GM18508 (cell line): ENCODE measurements around the gene SRPX2.
"Not testable (repeated sequence)": the region's sequence is repeated elsewhere in the genome, so short reads cannot be mapped to it uniquely, and the experiment has no call there.

Source experiments
- ATAC-seq: cut with Tn5 transposase; IDR thresholded peaks from one replicate; pipeline ENCODE4 v1.9.1; 2021; ENCODE audit warnings: moderate number of reproducible peaks; ENCODE audit not compliant: insufficient read depth, unreplicated experiment

SRPX2 gene

GRCh38 chrX:100687546-100687945, 43.5 kb downstream of the SRPX2 start:
- ATAC-seq, result peak; percentile 61

GRCh38 chrX:100695302-100695701, 51.3 kb downstream of the SRPX2 start:
- ATAC-seq, result no peak

GRCh38 chrX:100695991-100696390, 52.0 kb downstream of the SRPX2 start:
- ATAC-seq, result no peak

DNA sequence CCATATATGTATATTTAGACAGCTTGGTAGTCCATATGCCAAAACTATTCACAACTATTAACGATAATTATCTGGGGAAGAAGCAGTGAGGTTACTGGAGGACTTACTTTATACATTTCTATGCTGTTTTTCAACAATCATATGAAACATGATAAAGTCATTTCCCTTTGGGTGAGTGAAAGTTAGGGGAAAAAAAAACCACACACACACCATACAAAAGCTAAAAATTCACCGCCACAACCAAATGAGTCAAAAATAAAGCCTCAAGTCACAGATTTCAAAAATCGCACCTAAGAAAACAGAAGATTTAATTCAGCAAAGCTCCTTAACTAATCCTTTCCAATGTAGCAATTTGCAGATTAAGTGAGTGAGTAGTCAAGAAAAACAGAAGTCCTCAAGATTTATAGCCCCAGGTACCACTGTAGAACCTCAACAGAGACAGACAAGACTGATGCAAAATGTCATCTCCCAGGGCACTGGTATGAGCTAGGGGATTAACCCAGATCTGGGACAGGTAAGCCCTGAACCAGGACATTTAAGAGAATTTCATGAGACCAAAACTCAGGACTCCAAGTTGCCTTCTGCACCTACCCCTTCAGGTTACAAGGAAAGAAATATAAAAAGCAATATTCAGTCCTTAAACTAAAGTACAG, 52.8 kb downstream of the SRPX2 start:
- no peak for ATAC-seq

GRCh38 chrX:100698551-100698950, 54.6 kb downstream of the SRPX2 start:
- ATAC-seq, result no peak

- ATAC-seq, result no peak
Measured at GRCh38 chrX:100700809-100701208, 56.8 kb downstream of the SRPX2 start.

DNA sequence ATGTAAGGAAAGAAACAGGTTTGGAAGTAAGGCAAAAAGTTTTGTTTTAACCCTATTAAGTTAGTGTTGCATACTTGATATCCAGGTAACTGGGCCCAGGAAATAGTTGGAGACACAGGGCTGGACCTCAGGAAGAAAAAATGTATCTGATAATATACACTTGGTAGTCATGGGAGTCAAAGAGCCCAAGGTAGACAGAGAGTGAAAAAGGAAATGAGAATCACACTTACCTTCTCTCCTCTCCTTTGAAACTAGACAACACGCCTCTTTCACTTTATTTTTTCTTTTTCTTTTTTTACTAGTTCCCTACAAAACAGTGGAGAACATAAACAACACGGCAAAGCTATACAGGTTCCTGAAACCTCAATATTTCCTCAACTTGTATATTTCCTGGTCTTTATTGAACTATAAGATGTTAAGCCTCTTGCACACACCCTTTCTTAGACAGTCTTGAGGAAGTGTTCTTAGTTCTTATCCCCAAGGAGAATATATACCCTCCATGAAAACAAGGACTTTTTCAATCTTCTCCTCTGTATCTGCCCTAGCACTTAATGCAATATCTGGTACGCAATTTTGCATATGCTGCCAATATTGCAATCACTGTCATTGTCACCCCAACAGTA, 60.7 kb downstream of the SRPX2 start:
- no peak for ATAC-seq

DNA sequence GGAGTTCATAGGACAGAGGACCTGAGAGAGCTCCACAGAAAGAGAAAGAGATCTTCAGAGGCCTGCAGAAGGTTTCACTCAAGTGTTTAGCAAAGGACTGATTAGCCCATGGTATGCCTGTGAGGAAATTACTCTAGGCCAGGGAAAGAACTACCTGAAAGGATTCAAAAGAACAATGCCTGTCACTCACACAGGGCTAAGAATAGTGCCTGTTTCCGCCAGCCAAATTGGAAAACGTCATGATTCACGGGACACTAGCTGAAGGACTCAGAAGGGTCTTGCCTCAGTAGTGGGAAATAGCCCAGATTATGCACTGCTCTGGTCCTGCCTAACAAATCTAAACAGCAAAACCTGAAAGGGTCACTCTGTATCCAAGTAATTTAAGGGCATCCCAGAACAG, 66.8 kb downstream of the SRPX2 start:
- no peak for ATAC-seq

- no peak for ATAC-seq
Measured at GRCh38 chrX:100717363-100717762, 73.4 kb downstream of the SRPX2 start.

- no peak for ATAC-seq
Measured at GRCh38 chrX:100719139-100719538, 75.1 kb downstream of the SRPX2 start.

DNA sequence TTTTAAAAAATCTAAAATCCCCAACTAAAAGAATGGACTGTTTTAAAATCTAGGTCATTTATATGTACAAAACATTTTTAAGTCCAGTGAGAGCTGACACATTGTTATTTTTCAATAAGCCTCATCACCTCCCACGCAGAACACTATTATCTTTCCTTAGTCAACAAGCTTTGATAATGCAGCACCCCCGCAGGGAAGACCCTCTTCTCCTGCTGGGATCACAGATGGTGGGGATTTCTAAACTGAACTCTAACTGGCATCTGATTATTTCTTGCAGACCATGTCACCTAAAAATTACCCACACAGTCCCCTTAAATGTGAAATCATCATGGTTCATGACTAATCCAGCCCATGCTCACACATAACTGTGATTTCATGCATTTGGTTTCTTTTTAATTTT, 76.3 kb downstream of the SRPX2 start:
- no peak for ATAC-seq

DNA sequence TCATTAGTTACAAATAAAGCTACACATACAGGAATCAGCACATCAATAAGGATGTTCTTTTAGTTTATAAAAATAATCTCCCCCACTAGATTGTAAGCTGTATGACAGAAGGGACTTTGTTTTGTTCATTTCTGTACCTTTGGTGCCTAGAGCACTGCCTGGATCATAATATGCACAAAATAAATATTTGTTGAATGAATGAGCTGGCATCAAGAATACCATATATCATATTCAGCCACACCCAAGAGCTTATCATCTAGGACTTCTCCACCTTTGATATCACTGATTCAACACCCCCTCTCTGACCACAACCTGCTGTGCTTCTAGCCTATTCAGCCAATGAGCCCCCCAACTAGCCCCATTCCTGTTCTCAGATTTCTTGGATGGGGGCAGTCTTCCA, 77.3 kb downstream of the SRPX2 start:
- ATAC-seq, result no peak

GRCh38 chrX:100724006-100724405, 80.0 kb downstream of the SRPX2 start:
- not testable (repeated sequence) for ATAC-seq
